GM10248 (cell line): Measurements from ENCODE around the gene GOSR1.
"Not testable (repeated sequence)": the region's sequence is repeated elsewhere in the genome, so short reads cannot be mapped to it uniquely, and the experiment has no call there.

ENCODE experiments used
- CTCF ChIA-PET: fragments of 300-600 bp; sonication (Branson Sonifier 250); formaldehyde crosslinking; extraction: SDS; loops from one replicate; lab custom pipeline; 2021; ENCODE audit warnings: antibody characterized with exemption; lab: Yijun Ruan, JAX
- POLR2A ChIA-PET: fragments of 350-650 bp; sonication (Branson Sonifier 250); formaldehyde crosslinking; extraction: SDS; loops from one replicate; lab custom pipeline; 2020; ENCODE audit warnings: antibody characterized with exemption; lab: Yijun Ruan, JAX
- DNase-seq: peaks from one replicate; pipeline ENCODE4 v3.0.0; 2012; ENCODE audit errors: extremely low spot score
- CTCF ChIP-seq: IDR thresholded peaks from 2 replicates; pipeline ENCODE4 v1.5.1; 2012; ENCODE audit warnings: mild to moderate bottlenecking, low read depth; ENCODE audit errors: extremely low read depth, missing control alignments, control extremely low read depth

Gene GOSR1

DNA sequence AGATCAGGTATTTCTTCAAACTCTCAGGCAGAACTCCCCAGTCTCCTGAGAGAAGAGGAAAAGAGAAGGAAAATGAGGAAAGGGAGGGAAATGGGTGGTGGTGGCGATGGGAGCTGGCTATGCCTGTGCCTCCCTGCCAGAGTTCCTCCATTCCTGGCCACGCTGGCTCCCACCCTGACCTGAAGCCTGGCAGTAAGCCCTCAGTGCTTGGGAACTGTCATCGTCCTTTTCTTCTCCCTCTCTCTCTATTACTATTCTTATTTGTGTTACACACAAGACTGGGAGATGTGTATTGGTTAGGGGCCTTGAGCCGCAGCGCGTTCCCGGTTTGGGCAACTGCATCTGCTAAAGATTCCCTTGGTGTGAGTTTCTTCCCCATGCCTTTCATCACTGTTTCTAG is 44.6 kb downstream of the GOSR1 start:
- no peak for DNase-seq
- TF ChIP-seq CTCF: no peak

DNA sequence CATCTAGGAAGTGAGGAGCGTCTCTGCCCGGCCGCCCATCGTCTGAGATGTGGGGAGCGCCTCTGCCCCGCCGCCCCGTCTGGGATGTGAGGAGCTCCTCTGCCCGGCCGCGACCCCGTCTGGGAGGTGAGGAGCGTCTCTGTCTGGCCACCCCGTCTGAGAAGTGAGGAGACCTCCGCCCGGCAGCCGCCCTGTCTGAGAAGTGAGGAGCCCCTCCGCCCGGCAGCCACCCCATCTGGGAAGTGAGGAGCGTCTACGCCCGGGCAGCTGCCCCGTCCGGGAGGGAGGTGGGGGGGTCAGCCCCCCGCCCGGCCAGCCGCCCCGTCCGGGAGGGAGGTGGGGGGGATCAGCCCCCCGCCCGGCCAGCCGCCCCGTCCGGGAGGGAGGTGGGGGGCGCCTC is 46.0 kb downstream of the GOSR1 start:
- DNase-seq, POLR2A ChIA-PET, CTCF ChIA-PET: not testable (repeated sequence)

More for the DNA sequence above, 44.6 kb downstream of the GOSR1 start:
- ChIA-PET POLR2A (no interaction called here), CTCF (interaction anchor here (1.5 kb wide), 1 partner anchor 45 kb away, joined by 7 read pairs; the partner anchor contains the start of gene GOSR1)

- ChIA-PET CTCF (no interaction called here), POLR2A (no interaction called here)
- DNase-seq: no peak
- TF ChIP-seq CTCF: no peak
These were observed 47.6 kb downstream of the GOSR1 start for GRCh38 chr17:30524847-30525246.

DNA sequence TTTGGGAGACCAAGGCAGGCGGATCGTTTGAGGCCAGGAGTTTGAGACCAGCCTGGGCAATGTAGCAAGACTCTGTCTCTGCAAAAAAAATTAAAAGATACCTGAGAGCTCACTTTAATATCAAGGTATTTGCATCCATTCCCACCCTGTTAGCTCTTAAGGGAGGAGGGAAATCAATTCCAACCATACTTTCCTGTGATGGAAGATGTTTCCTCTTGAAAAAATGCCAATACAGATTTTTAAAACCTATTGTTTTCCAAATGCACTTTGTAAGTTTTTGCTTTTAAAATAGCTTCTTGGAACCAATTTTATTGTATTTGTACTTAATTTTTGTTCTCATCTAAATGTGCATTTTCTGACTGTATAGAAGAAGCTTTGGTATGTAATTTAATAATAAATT is 49.2 kb downstream of the GOSR1 start:
- CTCF ChIA-PET: interaction anchor here (1.1 to 2.0 kb wide), 2 partner anchors 11 to 15 kb away, joined by 3 to 7 read pairs; no protein-coding TSS in a partner anchor
- DNase-seq: no peak
- no peak for TF ChIP-seq CTCF
- POLR2A ChIA-PET: no interaction called here

DNA sequence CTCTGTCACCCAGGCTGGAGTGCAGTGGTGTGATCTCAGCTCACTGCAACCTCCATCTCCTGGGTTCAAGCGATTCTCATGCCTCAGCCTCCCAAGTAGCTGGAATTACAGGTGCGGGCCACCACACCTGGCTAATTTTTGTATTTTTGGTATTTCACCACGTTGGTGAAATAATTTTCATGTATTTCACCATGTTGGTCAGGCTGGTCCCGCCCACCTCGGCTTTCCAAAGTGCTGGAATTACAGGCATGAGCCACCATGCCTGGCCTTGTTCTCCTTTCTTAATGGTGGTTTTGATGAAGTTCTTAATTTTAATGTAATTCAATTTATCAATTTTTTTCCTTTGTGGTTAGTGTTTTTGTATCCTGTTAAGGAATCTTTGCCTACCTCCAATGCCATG is 51.5 kb downstream of the GOSR1 start:
- POLR2A ChIA-PET: interaction anchor here (0.7 kb wide), 1 partner anchor 102 kb away, joined by 4 read pairs; no protein-coding TSS in a partner anchor
- CTCF ChIA-PET, DNase-seq: not testable (repeated sequence)

GRCh38 chr17:30530346-30531025 is 53.3 kb downstream of the GOSR1 start:
- CTCF ChIA-PET: interaction anchor here (0.9 kb wide), 1 partner anchor 19 kb away, joined by 3 read pairs; no protein-coding TSS in a partner anchor
- no peak for DNase-seq
- no peak for TF ChIP-seq CTCF
- POLR2A ChIA-PET: interaction anchor here (0.6 kb wide), 1 partner anchor 608 kb away, joined by 5 read pairs; no protein-coding TSS in a partner anchor

DNA sequence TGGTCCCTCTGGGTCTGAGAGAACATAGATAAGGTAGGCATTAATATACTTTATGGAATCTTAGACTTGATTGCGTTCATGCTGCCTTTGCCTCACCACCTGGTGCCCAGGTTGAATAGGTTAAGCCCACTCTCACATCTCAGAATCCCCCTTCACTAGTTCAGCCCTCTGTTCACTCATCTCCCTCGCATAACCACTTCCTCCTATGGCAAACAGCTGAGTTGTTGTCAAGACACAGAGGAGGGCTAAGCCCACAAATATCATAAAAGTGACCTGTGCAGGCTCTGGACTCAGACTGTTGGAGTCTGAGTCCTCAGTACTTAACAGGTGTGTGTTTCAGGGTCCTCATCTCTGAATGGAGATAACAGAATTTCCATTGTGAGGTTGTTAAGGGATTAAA is 55.7 kb downstream of the GOSR1 start:
- no peak for TF ChIP-seq CTCF
- DNase-seq: no peak
- CTCF ChIA-PET: interaction anchor here (1.0 to 1.3 kb wide), 2 partner anchors 11 to 12 kb away, joined by 3 read pairs; no protein-coding TSS in a partner anchor
- POLR2A ChIA-PET: no interaction called here
